ENCODE results near the gene DNAH1.
A peak's percentile ranks its signal among the peaks of the same experiment; 100 is the strongest.

DNAH1 gene

GRCh38 chr3:52438104-52438376, 121.9 kb downstream of the DNAH1 start:
- DNase-seq = no peak

- no peak for DNase-seq
Observed at GRCh38 chr3:52438579-52439425, 122.7 kb downstream of the DNAH1 start.

GRCh38 chr3:52439426-52440248, 123.5 kb downstream of the DNAH1 start:
- no peak for DNase-seq

- DNase-seq = no peak
Observed at GRCh38 chr3:52440249-52440551, 124.1 kb downstream of the DNAH1 start.

- DNase-seq = no peak
Observed at GRCh38 chr3:52440671-52441070, 124.6 kb downstream of the DNAH1 start.

DNA sequence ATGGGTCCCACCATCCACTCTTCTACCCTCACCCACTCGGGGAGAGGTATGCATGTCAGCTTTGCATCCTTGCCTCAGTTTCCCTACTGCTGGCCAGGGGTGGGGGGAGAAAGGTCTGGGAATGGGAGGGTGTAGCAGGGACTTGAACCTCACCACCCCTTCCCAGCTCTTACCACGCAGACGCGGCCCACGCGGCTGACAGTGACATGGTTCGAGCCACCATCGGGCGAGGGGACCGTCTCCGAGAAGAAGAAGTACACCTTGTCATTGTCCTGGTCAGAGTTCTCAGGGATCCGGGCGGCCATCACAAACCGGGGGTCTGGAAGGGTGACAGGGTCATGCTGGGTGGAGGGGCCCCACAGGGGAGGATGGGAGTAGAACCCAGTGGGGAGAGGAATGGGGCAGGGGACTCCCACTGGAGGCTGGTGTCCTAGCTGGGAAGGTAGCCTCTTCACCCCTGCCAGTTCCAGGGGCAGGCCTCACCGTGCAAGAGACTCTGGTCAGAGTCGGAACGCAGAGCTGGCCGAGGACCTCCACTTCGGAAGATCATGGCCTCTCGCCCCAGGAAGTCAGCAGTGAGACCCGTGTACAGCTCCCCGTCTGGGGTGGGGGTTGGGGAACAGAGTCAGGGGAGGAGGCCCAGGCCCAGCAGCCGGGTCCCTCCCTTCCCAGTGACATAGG, 125.1 kb downstream of the DNAH1 start:
- DNase-seq = no peak

DNA sequence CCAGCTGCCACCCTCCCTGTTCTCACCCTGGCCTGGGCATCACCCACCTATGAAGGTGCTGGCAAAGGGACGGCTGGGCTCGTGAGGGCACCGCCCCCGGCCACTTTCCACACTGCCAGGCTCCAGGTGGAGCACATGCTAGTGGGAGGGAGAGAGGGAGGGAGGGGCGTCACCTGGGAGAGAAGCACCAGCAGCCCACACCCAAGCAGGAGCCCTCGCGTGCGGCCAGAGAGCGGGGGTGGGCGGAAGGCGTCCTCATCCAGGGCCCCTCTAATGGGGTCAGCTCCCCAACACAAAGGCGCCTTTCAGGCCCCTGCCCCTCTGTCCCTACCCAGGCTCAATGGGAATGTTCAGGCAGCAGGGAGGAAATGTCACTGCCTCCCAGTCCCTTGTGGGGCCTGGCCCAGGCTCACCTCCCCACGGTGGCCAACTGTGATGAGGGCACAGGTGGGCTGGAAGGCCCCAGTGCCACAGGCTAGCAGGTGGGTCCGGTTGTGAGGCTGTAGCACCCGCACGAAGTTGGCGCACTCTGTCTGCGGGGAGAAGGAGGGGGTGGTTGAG, 125.7 kb downstream of the DNAH1 start:
- no peak for DNase-seq

DNA sequence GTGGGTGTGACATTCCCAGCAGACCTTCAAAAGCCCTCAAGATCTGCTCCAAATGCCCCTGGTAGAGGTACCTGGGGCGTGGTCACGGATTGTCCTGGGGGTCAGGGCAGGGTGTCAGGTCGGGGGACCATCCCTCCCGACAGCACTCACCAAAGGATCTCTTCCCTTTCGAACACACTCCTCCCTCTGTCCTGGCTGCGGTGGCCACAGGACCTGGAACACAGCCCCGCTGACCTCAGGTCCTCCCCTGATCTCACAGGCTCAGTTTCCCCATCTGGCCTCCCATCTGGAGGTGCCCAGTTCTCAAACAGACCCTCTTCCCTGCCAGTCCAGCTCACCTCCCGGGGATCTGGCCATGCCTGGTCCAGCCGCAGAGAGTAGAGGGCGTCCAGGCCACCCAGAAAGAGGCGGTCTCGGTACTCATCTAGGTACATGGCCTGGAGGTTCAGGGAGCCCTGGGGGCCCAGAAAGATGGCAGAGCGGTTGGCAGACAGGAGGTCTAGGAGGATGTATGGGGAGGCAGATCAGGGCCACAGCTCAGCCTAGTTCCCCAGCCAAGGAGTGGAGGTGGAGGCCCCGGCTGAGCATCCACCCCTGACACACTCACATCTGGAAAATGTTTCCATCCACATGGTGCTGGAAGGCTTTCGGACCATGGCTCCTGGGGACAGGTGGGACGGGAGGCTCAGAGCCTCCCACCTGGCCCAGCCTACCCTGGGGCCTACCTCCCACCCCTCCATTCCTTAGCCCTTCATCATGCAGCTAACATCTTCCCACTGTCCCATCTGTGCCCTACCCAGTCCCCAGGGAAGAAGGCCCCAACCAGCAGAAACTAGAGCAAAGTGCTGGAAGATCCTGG, 126.5 kb downstream of the DNAH1 start:
- DNase-seq = no peak

DNA sequence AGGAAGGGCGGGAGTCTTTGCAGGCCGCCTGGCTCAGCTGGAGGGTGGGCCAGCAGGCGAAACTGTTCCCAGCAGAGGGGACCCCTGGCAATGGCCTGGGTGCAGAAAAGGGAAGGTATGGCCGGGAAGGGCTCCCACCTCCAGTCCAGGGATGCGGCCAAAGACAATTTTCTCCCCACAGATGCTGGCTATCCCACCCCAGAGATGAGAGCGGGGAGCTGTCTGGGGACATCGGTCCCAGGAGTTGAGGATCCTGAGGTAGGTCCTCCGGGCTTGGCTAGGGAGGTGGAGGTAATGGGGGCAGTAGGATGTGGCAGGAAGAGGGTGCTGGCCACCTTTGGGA, 127.1 kb downstream of the DNAH1 start:
- DNase-seq = no peak

DNA sequence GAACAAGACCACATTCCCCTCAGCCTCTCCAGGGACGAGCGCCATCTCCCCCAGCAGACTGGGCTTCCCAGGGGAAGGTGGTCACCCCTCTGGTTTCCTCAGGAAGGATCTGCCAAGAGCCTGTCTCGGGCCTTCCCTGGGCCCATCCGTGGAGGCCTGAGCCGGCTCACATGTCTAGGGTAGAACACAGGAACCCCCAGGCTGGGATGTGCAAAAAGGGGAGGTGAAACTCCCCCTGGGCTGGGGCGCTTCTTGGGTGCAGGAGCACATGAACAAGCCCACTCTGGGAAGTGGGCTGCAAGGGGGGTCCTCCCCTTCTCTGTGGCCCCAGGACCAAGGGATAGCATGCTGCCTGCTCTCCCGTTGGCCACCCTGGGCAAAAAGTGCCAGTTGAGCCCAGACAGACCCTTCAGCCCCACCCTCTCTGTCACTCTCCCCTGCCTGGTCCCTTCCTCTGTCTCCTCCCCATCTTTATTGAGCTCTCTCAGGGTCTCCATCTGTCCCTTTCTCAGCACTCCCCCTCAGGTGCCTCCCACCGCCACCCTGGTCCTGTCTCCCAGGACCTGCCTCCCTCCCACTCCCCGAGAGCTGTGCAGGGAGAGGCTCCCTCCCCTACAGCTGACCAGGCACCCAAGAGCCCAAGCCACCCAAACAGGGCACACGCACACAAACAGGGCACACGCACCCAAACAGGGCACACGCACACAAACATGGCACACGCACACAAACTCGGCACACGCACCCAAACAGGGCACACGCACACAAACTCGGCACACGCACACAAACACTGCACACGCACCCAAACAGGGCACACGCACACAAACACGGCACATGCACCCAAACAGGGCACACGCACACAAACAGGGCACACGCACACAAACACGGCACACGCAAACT, 127.9 kb downstream of the DNAH1 start:
- no peak for DNase-seq

GRCh38 chr3:52444860-52445793, 129.0 kb downstream of the DNAH1 start, which contains the start of gene SEMA3G:
Gene SEMA3G, minus strand, starts transcription at chr3:52445103. Its CDS starts 76 bp downstream, at chr3:52445027.
- peak; percentile 25 for DNase-seq

DNA sequence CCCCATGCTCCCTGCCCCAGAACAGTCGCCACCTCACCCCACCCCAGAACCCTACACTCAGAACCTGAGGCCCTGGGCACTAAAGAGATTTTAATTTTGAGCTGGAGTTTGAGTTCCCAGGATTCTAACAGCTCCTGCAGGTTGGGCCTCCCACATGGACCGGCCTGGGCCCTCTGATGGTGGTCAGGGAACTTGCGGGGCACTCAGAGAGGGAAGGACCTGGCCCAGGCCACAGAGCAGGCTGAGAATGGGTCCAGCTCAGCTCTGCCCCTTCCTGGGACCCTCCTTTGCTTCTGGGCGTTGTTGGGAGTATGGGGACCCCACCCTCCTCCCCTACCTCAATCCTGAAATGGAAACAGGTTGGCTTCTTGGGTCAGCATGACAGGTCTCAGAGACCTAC, 129.9 kb downstream of the DNAH1 start:
- no peak for DNase-seq

- DNase-seq = peak; percentile 48
Observed at GRCh38 chr3:52446631-52447511, 130.8 kb downstream of the DNAH1 start.

DNA sequence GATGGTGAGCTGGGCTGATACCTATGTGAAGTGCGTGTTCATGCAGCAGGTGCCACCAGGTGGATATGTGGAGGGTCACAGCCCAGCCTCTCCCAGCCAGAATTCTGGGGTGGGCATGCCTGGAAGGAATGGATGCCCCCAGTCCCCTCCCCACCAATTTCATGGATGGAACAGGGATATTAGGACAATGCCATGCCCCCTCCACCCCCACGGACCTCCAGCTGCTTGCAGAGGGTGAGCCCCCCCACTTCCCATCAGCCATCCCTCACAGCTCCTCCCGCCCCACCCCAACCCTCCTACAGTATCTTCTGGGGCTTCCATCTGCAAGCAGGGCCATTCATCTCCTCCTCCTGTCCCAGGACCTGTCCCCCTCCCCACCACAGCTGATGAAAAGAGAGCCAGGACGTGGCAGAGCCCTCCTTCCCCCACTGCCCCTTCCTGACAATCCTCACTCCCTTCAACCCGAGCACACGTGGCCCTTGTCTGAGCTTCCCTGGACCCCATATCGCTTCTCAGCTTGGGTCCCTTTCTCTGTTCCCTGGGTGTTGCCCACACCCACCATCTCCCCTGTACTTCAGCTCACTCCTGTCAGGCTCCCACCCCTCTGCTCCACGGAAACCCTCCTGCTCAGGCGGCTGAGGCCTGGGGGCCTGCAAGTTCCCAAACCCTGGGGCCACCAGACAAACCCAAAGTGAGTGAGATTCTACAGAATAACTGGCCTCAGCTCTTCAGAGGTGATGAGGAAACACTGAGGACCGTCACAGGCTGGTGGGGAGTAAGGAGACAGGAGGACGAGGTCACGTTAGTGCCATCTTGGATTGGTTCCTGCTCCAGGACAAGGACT, 131.6 kb downstream of the DNAH1 start:
- no peak for DNase-seq

All from NCI-H510A treated with DMSO at 0.1 percent for 48 hours (cell line).